Fibroblast of lung (primary cell): ENCODE data around the gene JMJD6. TPM values are rescaled to one million over a fixed set of nuclear protein-coding genes. Genes with fewer than 3 reads are reported as not detected.

Experiments used
- DNase-seq, 2 donors: peaks; one replicate each; pipeline versions ENCODE4 v3.0.0 to v3.0.0-alpha.2; 2010; ENCODE audit warnings: low read depth in 2 of 2
- H2AFZ ChIP-seq: 2 replicates; pipeline ENCODE4 v1.5.1; 2012; ENCODE audit warnings: low read length, control low read depth, inconsistent platforms
- H3K27ac ChIP-seq: 2 replicates; pipeline ENCODE4 v1.5.1; 2011; ENCODE audit warnings: low read length, control low read depth; ENCODE audit not compliant: insufficient read depth
- H3K27me3 ChIP-seq: 2 replicates; pipeline ENCODE4 v1.5.1; 2011; ENCODE audit warnings: mild to moderate bottlenecking, low read length; ENCODE audit not compliant: control insufficient read depth, insufficient read depth
- H3K36me3 ChIP-seq: 2 replicates; pipeline ENCODE4 v1.5.1; 2011; ENCODE audit warnings: low read length; ENCODE audit not compliant: control insufficient read depth, insufficient read depth
- H3K4me1 ChIP-seq: 2 replicates; pipeline ENCODE4 v1.5.1; 2011; ENCODE audit warnings: low read length; ENCODE audit not compliant: control insufficient read depth, insufficient read depth; ENCODE audit errors: extremely low read depth
- H3K4me2 ChIP-seq: 2 replicates; pipeline ENCODE4 v1.5.1; 2011; ENCODE audit warnings: low read length, control low read depth; ENCODE audit not compliant: insufficient read depth; ENCODE audit errors: extremely low read depth
- H3K4me3 ChIP-seq, 4 experiments: fragments of 200-600 bp in 1 of 4; sonication (generic) in 1 of 4; replicated peaks in 1 of 4; 2 replicates each; pipeline ENCODE4 v1.5.1; 2011 to 2016; ENCODE audit warnings: low read length in 4 of 4, low read depth in 3 of 4, mild to moderate bottlenecking in 3 of 4, control low read depth in 2 of 4, inconsistent platforms in 1 of 4, mixed read lengths in 1 of 4; ENCODE audit not compliant: insufficient read depth in 1 of 4; ENCODE audit errors: control extremely low read depth in 1 of 4
- H3K79me2 ChIP-seq: 2 replicates; pipeline ENCODE4 v1.5.1; 2012; ENCODE audit warnings: mild to moderate bottlenecking, low read length, inconsistent platforms; ENCODE audit not compliant: control insufficient read depth, insufficient read depth
- H3K9ac ChIP-seq: 2 replicates; pipeline ENCODE4 v1.5.1; 2011; ENCODE audit warnings: mild to moderate bottlenecking, low read length, control low read depth; ENCODE audit not compliant: insufficient read depth
- H3K9me3 ChIP-seq: 2 replicates; pipeline ENCODE4 v1.5.1; 2012; ENCODE audit warnings: low read depth, low read length; ENCODE audit not compliant: control insufficient read depth, insufficient read depth
- H4K20me1 ChIP-seq: 2 replicates; pipeline ENCODE4 v1.5.1; 2011; ENCODE audit warnings: low read length; ENCODE audit not compliant: control insufficient read depth, insufficient read depth; ENCODE audit errors: extremely low read depth
- CTCF ChIP-seq, 2 donors: IDR thresholded peaks in 1 of 2; conservative IDR thresholded peaks in 1 of 2; 1 replicate in 1 of 2; 2 replicates in 1 of 2; pipeline ENCODE4 v1.5.1; 2011 to 2012; ENCODE audit warnings: low read length in 2 of 2, control low read depth in 1 of 2, inconsistent platforms in 1 of 2, low read depth in 1 of 2, mild to moderate bottlenecking in 1 of 2
- EZH2 ChIP-seq: IDR thresholded peaks from 2 replicates; pipeline ENCODE4 v1.5.1; 2012; ENCODE audit warnings: low read length, control low read depth, mild to moderate bottlenecking; ENCODE audit errors: missing control alignments
- polyA plus RNA-seq, 2 donors: library from polyadenylated mRNA; depleted of rRNA in 1 of 2; stranded (reverse) in 1 of 2; unstranded in 1 of 2; fragments of >200 nt; gene quantifications; 2 replicates each; pipeline ENCODE4 v1.2.1, GENCODE V29; 2011 to 2012; ENCODE audit warnings: missing spikeins in 1 of 2
- total RNA-seq: library from RNA; depleted of rRNA; stranded (reverse); fragments of >200 nt; gene quantifications from 2 replicates; pipeline ENCODE4 v1.2.1, GENCODE V29; 2014

The JMJD6 gene
- total and polyA plus RNA-seq, 2 donors (not counting 1 experiment from before 2014, with no cell fraction given), result 16.2 to 17.7 TPM

GRCh38 chr17:76695059-76695831, 31.2 kb downstream of the JMJD6 start:
- Histone ChIP-seq H2AFZ (no peak overlapping the region), H3K4me2 (no peak overlapping the region), H4K20me1 (no peaks in the 10 kb centered on the region), H3K9me3 (no peaks in the 10 kb centered on the region), H3K27ac (no peak overlapping the region), H3K36me3 (no peaks in the 10 kb centered on the region), H3K79me2 (peaks cover 57% of the 10 kb centered on the region), H3K4me3 (no peak overlapping the region), H3K9ac (no peak overlapping the region), H3K4me1 (peaks cover 12% of the 10 kb centered on the region), H3K27me3 (no peaks in the 10 kb centered on the region)
- no peak for DNase-seq
- TF ChIP-seq EZH2, result no peak
- no peak for TF ChIP-seq CTCF (conservative IDR thresholded peaks at IDR 0.05 in 1 of 2, IDR thresholded peaks at IDR 0.05 in 1 of 2; ENCODE audit: low read depth in 1 of 2, low read length in 2 of 2)

DNA sequence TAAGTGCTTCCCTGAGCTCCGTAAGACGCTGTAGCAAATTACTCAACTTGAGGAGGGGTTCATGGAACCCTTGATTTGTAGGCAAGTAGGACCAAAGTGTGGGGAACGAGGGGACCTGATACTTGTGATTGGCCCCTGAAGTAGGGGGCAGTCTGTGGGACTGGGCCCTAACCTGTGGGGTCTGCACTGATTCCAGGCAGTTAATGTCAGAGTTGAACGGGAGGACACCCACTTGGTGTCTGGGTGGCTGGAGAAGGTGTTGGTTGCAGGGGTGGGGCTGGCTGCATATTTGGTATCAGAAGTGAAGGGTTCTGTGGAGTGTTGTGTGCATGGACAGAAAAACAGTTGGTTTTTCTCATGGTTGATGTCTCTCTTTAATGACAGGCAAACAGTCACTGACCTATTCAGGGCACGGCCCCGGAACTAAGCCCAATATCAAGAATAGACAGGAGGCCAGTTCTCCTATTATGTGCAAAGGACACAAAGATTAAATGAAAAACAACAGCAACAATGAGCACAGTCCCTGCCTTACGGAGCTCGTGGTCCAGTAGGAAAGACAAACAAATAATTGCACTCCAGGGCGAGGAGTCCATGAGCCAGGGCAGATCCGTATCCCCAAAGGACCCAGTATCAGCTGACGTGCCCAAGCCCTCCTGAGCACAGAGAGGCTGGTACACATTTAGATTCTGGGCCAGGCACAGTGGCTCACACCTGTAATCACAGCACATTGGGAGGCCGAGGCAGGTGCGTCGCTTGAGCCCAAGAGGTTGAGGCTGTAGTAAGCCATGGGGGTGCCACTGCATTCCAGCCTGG, 34.8 kb downstream of the JMJD6 start:
- Histone ChIP-seq H3K4me2 (no peak overlapping the region), H2AFZ (no peak overlapping the region), H4K20me1 (no peaks in the 10 kb centered on the region), H3K79me2 (peaks cover 32% of the 10 kb centered on the region), H3K36me3 (peaks cover 4% of the 10 kb centered on the region), H3K4me3 (no peak overlapping the region), H3K9me3 (no peaks in the 10 kb centered on the region), H3K4me1 (peaks cover 16% of the 10 kb centered on the region), H3K27me3 (no peaks in the 10 kb centered on the region), H3K9ac (no peak overlapping the region), H3K27ac (no peak overlapping the region)
- DNase-seq, result no peak
- no peak for TF ChIP-seq EZH2

DNA sequence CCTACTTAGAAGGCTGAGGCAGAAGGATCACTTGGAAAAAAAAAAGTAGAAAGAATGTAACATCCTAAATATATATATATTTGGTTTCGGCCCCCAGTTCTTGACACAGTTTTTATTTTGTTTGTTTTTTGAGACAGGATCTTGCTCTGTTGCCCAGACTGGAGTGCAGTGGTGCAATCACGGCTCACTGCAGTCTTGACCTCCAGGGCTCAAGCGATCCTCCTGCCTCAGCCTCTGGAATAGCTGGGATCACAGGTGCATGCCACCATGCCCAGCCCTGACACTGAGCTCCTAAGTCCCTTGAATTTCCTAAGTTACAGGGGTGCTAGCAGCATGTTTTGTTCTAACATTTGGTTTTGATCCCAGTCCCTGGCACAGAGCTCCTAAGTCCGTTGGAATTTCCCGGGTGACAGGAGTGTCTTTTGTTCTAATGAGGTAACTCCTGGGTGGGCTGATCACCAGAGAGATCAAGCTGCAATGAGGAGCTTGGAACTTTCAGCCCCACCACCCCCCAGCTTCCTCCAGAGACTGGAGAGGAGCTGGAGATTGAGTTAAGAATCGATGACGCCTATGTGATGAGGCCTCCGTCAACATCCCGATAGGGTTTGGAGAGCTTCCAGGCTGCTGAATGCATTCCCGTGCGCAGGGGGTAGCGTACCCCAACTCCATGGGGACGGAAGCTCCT, 35.7 kb downstream of the JMJD6 start:
- Histone ChIP-seq H3K9me3 (no peaks in the 10 kb centered on the region), H2AFZ (no peak overlapping the region), H3K9ac (no peak overlapping the region), H3K27ac (no peak overlapping the region), H3K4me2 (no peak overlapping the region), H4K20me1 (no peaks in the 10 kb centered on the region), H3K4me1 (peaks cover 16% of the 10 kb centered on the region), H3K36me3 (peaks cover 4% of the 10 kb centered on the region), H3K4me3 (no peak overlapping the region), H3K27me3 (no peaks in the 10 kb centered on the region), H3K79me2 (peaks cover 27% of the 10 kb centered on the region)
- no peak for DNase-seq
- TF ChIP-seq EZH2, result no peak
- no peak for TF ChIP-seq CTCF (conservative IDR thresholded peaks at IDR 0.05 in 1 of 2, IDR thresholded peaks at IDR 0.05 in 1 of 2; ENCODE audit: low read depth in 1 of 2, low read length in 2 of 2)
